ENCODE results near the gene SLC14A1. TPM values are rescaled to one million over a fixed set of nuclear protein-coding genes. Genes with fewer than 3 reads are reported as not detected.

Gene SLC14A1
- total RNA-seq, 6 experiments from 2014 or later, result 0.24 to 1.3 (median 0.73) TPM

DNA sequence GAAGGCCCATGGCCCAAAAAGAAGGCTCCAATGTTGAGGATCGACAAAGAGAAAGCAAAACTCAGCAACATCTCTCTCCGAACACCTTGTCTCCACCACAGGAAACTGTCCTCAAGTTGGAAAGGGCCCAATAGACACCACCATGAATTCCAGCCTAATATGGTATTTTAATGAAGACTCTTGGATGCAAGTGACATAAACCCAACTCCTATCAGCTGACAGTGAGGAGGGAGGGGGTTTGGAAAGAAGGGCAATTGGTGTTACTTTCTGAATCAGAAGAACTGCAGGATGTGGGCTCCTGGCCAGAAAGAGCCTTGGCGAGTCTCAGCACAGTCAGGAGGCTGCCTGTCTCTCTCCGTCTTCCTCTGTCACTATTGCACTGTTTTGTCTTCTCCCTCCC is 61.2 kb downstream of the SLC14A1 start:
- Mint-ChIP-seq H3K4me3 (no peak overlapping the region; the same call in 1 of the 2 replicates), H3K9me3 (no peaks in the 10 kb centered on the region), H3K27ac (peak overlapping the region; percentile 70; the same call in 1 of the 2 replicates), H3K27me3 (ENCODE audit: insufficient read depth) (no peaks in the 10 kb centered on the region; the same call in none of the 2 replicates), H3K36me3 (ENCODE audit: low read depth) (no peaks in the 10 kb centered on the region), H3K4me1 (ENCODE audit: low read depth) (peaks cover 68% of the 10 kb centered on the region)
- no peak for DNase-seq
- TF ChIP-seq, protein P1, sequence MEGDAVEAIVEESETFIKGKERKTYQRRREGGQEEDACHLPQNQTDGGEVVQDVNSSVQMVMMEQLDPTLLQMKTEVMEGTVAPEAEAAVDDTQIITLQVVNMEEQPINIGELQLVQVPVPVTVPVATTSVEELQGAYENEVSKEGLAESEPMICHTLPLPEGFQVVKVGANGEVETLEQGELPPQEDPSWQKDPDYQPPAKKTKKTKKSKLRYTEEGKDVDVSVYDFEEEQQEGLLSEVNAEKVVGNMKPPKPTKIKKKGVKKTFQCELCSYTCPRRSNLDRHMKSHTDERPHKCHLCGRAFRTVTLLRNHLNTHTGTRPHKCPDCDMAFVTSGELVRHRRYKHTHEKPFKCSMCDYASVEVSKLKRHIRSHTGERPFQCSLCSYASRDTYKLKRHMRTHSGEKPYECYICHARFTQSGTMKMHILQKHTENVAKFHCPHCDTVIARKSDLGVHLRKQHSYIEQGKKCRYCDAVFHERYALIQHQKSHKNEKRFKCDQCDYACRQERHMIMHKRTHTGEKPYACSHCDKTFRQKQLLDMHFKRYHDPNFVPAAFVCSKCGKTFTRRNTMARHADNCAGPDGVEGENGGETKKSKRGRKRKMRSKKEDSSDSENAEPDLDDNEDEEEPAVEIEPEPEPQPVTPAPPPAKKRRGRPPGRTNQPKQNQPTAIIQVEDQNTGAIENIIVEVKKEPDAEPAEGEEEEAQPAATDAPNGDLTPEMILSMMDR (IDR thresholded peaks at IDR 0.05), result no peak

DNA sequence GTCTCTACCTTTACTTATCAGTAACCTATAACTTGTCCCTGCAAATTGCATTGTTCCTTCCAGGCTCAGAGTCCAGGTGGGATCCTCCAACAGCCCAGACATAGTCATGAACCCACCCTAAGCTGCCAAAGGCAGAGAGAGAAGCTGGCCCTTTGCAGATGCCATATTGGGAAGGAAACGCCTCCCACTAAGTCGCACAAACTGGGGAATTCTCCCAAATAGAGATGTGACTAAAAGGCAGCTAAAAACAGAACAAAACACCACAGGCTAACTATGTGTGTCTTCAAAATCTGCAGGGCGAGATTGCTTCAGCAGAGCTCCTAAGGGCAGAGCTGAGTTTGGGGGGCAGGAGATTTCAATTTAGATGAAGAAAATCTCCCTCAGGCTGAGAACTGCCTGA is 63.0 kb downstream of the SLC14A1 start:
- DNase-seq, result no peak
- TF ChIP-seq, protein P1 (IDR thresholded peaks at IDR 0.05), result no peak
- Mint-ChIP-seq H3K4me3 (no peak overlapping the region), H3K27me3 (ENCODE audit: insufficient read depth) (no peaks in the 10 kb centered on the region; the same call in none of the 2 replicates), H3K4me1 (ENCODE audit: low read depth) (peaks cover 51% of the 10 kb centered on the region), H3K9me3 (no peaks in the 10 kb centered on the region), H3K36me3 (ENCODE audit: low read depth) (no peaks in the 10 kb centered on the region), H3K27ac (no peak overlapping the region)

GRCh38 chr18:45787346-45787745 is 63.4 kb downstream of the SLC14A1 start:
- no peaks in the 10 kb centered on the region for H3K9me3 Mint-ChIP-seq
- TF ChIP-seq, protein P1 (IDR thresholded peaks at IDR 0.05), result no peak
- peaks cover under 1% of the 10 kb centered on the region; the same call in 1 of the 2 replicates for H3K36me3 Mint-ChIP-seq (ENCODE audit: low read depth)
- H3K27ac Mint-ChIP-seq, result no peak overlapping the region
- peaks cover 49% of the 10 kb centered on the region for H3K4me1 Mint-ChIP-seq (ENCODE audit: low read depth)
- no peak overlapping the region for H3K4me3 Mint-ChIP-seq
- no peaks in the 10 kb centered on the region; the same call in none of the 2 replicates for H3K27me3 Mint-ChIP-seq (ENCODE audit: insufficient read depth)
- no peak for DNase-seq

GRCh38 chr18:45788861-45789260 is 64.9 kb downstream of the SLC14A1 start:
- no peak overlapping the region for H3K4me3 Mint-ChIP-seq
- H3K9me3 Mint-ChIP-seq, result no peaks in the 10 kb centered on the region
- H3K4me1 Mint-ChIP-seq (ENCODE audit: low read depth), result peaks cover 49% of the 10 kb centered on the region
- DNase-seq, result no peak
- peaks cover 4% of the 10 kb centered on the region; the same call in 1 of the 2 replicates for H3K36me3 Mint-ChIP-seq (ENCODE audit: low read depth)
- TF ChIP-seq, protein P1 (IDR thresholded peaks at IDR 0.05), result no peak
- H3K27me3 Mint-ChIP-seq (ENCODE audit: insufficient read depth), result no peaks in the 10 kb centered on the region; the same call in none of the 2 replicates
- no peak overlapping the region for H3K27ac Mint-ChIP-seq

DNA sequence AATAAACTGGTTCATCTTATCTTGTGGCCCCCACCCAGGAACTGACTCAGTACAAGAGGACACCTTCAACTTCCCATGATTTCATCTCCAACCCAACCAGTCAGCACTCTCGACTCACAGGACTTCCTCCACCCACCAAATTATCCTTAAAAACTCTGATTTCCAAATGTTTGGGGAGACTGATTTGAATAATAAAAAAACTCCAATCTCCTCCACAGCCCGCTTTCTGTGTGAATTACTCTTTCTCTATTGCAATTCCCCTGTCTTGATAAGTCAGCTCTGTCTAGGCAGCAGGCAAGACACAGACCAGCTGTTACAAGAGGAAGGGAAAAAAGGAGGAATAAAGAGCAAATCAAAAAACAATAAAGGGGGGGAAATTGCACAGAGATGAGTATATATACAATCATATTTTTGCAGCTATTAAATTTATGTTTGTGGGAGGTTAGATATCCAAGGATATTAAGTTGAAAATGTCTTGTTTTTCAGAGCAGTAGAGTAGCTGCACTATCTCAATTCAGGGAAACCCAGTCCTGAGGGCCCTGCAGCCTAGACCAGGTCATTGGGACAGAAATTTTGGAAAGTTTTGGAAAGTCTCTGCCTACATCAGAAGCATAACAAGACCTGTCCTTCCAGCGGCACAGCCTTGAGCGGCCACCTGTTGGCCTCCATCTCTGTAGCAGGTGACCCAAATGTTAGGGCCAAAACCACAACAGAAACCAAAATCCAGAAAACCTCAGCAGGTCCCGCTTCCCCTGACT is 68.7 kb downstream of the SLC14A1 start:
- Mint-ChIP-seq H3K4me3 (peak overlapping the region; percentile 35; the same call in 1 of the 2 replicates), H3K36me3 (ENCODE audit: low read depth) (peaks cover 6% of the 10 kb centered on the region), H3K4me1 (ENCODE audit: low read depth) (peaks cover 28% of the 10 kb centered on the region), H3K9me3 (peaks cover 1% of the 10 kb centered on the region; the same call in 1 of the 2 replicates), H3K27ac (peak overlapping the region; percentile 93), H3K27me3 (ENCODE audit: insufficient read depth) (no peaks in the 10 kb centered on the region; the same call in 1 of the 2 replicates)
- DNase-seq, result no peak
- TF ChIP-seq, protein P1 (IDR thresholded peaks at IDR 0.05), result no peak
